Hematopoietic multipotent progenitor cell treated with erythropoietin and hydrocortisone succinate and interleukin-3 and kit ligand, for 17 days (in vitro differentiated cells): ENCODE data around the gene ZP3.
"Not testable (repeated sequence)": the region's sequence is repeated elsewhere in the genome, so short reads cannot be mapped to it uniquely, and the experiment has no call there.

Experiments
- DNase-seq: peaks from one replicate; pipeline ENCODE4 v3.0.0-alpha.2; 2015; ENCODE audit warnings: low spot score

Gene ZP3

DNA sequence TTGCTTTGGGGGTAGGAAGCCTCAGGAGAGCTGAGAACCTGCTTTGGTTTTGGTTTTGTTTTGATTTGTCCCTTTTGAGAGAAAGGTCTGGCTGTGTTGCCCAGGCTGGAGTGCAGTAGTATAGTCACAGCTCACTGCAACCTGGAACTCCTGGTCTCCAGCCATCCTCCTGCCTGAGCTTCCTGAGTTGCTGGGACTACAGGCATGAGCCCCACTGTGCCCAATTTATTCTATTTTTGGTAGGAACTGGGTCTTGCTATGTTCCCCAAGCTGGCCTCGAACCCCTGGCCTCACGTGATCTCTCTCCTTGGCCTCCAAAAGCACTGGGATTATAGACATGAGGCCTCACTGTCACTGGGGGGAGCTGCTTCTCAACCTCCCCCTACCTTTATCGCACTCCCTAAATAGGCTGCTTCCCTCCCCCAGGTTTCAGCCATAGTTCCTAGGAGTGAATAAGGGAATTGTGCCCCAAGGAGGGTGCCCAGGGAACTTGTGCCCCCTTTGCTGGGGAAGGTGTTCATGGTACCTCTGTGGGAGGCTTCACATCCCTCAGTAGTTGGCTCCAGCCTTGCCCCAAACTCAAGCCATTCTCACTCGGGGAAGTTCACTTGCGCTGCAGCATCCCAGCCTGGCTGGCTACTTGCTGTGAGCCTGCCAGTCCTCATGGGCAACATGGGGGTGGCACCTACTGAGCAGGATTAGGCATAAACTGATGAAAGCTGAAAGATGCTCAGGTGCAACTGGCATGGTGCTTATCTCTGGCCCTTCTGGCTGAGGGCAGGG lies 18.1 kb downstream of the ZP3 start:
- DNase-seq, result not testable (repeated sequence)

DNA sequence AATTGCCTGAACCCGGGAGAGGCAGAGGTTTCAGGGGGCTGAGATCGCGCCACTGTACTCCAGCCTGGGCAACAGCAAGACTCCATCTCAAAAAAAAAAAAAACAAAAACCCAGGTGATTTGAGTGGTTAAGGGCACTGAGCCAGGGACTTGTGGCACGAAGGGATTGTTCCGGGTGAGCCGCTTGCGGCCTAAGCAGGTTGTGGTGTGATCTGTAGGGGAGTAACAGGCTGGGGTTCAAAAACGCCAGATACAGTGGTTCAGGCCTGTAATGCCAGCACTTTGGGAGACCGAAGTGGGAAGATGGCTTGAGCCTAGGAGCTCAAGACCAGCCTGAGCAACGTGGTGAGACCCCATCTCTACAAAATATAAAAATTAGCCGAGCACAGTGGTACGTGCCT lies 19.1 kb downstream of the ZP3 start:
- DNase-seq, result not testable (repeated sequence)

DNA sequence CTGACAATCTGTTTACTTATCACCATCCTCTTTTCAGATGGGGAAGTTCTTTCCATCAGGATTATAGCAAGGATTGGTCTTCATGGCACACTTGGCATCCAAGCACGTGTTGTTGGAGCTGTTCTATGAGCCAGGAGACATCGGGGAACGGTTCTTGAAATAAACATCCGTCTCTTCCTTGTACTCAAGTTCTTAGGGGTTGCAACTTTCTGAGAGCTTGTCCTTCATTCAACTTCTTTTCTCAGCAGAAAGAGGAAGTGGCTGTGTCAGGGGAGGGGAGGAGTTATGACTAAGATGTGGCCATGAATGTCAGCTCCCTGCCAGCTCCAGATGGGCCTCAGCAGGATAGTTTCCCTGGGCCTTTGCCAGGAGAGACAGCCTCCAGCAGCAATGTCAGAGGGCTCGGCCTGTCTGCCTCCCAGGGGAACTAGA lies 20.8 kb downstream of the ZP3 start:
- DNase-seq, result not testable (repeated sequence)

DNA sequence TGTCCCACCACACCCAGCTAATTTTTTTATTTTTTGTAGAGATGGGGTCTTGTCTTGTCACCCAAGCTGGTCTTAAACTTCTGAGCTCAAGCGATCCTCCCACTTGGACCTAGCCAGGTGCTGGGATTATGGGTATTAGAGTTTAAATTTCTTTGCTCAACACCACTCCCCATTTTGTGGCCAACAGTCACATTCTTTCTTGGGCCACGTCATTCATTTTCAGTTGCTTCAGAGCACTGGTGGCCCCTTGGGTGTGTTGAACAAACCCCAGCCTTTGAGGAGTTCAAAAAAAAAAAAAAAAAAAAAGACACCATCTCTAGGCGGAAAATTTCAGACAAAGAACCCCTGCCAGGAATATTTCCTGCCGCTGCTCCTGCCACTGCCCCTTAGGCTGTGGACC lies 32.3 kb downstream of the ZP3 start:
- not testable (repeated sequence) for DNase-seq

DNA sequence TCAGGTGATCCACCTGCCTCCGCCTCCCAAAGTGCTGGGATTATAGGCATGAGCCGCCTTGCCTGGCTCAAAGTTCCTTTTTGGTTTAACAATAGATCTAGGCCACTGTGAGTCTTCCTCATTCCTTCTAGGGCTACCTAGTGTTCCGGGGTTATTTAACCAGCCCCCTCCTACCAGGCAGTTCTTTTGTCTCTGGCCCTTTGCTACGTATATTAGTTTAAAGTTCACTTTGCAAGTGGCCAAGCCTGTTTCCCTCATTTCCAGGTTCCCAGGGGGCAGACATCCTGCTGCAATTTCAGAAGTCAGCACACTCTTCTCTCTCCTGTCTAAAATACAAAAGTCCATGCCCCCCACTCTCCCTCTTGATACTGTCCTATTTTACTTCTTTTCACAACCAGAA lies 33.8 kb downstream of the ZP3 start:
- DNase-seq, result not testable (repeated sequence)

DNA sequence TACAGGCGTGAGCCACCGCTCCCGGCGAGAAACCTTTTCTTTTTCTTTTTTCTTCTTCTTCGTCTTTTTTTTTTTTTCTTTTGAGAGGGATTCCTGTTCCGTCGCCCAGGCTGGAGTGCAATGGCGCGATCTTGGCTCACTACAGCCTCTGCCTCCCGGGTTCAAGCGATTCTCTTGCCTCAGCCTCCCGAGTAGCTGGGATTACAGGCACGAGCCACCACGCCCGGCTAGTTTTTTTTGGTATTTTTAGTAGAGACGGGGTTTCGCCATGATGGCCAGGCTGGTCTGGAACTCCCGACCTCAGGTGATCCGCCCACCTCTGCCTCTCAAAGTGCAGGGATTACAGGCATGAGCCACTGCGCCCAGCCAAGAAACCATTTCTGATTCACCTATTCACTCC lies 36.0 kb downstream of the ZP3 start:
- DNase-seq, result not testable (repeated sequence)

DNA sequence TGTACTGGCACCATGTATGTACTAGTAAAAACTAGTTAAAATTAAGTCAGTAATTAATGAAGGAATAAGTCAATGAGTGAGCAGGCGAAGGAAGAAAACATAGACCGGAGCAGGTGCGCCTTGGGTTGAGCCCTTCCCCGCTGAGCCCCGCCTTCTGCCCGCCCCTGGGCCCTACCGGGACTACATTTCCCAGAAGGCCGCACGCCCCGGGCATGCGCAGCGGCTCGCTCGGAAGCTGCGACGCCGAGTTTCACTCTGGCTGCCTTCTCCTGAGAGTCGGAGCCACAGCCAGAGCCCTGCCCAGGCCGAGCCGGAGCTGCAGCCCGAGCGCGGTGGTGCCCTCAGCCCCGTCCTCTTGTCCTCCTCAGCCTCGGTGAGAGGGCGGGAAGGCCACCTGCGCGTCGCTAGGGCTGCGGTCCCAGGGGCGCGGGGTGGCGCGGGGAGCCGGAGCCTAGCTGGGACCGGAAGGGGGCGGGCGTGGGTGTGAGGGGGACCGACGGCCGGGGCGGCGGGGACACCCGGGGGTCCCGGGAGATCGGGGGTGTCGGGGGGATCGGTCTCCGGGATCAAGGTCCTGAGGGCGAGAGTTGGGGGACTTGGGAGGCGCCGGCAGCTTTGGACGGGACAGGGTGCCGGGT lies 36.8 kb downstream of the ZP3 start, which contains the start of gene DTX2:
DTX2 (plus strand) TSS at position 246 of the 638 bp plus-strand sequence. CDS start 18,801 bp downstream, outside the sequence.
- DNase-seq, result not testable (repeated sequence)

DNA sequence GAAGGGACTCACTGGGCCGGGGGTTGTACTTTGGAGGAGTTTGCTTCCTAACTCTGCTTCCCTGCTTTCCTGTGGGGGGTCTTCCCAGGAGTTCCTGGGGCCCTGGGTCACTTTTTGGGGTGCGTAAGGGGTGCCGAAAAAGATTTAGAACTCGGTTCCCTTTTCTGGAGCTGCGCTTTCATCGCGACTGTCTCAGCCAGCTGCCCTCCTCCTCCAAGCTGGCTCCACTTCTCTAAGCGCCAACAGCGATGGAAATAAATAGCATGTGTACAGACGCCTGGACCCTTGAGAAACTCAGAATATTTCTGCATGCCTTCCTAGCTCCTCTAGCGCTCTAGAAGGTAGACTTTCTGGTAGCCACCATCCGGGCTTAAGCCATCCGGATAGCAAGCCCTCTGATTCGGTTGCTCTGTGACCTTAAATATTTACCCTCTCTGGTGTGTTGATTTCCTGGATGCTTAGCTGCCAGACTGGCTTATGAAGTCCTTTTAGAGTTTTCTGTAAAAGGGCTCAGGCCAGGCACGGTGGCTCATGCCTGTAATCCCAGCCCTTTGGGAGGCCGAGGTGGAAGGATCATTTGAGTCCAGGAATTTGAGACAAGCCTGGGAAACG lies 37.6 kb downstream of the ZP3 start:
- not testable (repeated sequence) for DNase-seq

DNA sequence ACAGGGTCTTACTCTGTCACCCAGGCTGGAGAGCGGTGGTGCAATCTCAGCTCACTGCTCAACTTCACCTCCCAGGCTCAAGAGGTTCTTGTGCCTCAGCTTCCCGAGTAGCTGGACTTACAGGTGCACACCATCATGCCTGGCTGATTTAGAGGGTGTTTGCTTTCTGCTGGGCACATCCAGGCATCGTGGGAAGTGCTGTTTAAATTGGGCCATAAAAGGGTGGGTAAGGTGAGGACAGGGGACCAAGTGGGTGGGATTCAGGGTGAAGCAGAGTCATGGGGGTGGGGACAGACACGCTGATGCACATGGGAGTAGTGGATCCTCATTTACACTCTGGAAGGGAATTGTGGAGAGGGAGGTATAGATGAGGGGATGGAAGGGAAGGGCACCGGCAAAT lies 40.2 kb downstream of the ZP3 start:
- DNase-seq, result not testable (repeated sequence)

DNA sequence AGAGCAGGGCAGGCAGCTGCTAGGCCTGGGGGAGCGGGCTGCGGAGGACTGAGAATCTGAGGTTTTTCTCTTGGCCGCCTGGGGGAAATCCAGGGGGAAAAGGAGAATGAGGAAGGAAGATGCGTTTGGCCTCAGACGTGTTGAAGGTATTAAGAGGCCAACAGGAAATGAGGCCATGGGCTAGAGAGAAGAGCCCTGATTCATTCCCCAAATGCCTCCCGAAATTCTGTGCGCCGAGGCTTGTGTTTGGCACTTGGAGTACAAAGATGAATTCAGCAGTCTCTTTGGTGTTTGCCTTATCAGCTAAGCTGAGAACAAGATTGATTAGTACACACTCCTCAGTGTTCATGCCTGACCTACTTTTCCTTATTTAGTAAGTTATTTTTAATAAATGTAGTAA lies 41.2 kb downstream of the ZP3 start:
- DNase-seq, result not testable (repeated sequence)

DNA sequence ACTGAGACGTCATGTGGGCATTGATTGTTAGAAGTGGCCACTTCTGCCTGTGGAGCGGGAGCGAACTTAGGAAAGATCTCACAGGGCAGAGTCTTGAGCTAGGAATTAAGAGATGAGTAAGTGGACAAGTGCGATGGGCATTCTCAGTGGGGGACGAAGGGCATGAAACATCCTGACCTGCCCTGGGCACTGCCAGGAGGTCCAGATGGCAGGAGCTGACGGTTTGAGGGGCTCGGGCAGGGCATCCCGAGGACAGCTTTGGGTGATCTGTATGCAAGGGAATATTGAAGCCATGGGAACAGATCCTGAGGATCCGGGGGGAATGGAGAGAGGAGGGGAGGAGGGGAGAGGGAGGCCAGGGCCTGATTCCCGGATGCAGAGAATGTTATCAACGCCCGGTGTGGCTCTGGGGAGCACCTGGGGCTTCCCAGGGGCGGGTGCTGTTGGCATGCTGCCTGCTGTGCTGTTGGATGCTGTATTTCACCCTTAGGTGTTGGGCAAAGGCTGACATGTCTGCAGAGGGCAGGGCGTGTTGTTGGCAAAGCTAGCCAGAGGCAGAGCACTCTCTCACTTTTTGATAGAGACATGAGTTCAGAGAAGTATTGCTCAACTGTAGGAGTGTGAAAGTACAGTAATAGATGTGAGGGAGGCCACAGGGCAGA lies 43.1 kb downstream of the ZP3 start:
- DNase-seq, result not testable (repeated sequence)

DNA sequence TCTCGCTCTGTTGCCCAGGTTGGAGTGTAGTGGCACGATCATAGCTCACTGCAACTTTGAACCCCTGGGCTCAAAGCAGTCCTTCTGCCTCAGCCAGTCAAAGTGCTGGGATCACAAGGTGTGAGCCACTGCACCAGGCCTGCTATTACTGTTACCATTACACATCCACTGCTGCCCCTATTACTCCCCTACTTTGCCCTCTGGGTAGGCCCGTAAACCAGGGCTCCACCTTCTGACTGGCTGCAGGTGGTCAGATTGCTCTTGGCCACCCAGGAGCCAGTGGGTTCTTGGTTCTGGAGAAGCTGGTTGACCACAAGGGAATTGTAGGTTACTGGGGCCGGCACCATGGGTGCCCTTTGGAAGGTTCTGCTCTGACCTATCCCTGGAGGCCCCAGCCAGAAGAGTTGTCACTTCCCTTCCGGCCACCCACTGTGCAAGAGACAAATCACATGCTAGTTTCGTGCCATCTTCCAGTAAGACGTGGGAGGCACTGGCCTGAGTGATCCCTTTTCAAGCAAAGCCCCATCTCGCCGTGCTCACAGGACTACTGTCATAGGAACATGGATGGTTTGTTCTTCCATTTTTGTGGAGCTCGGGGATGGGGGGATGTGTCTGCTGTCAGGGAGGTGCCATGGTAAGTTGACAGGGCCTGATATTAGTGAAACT lies 46.9 kb downstream of the ZP3 start:
- DNase-seq, result not testable (repeated sequence)

DNA sequence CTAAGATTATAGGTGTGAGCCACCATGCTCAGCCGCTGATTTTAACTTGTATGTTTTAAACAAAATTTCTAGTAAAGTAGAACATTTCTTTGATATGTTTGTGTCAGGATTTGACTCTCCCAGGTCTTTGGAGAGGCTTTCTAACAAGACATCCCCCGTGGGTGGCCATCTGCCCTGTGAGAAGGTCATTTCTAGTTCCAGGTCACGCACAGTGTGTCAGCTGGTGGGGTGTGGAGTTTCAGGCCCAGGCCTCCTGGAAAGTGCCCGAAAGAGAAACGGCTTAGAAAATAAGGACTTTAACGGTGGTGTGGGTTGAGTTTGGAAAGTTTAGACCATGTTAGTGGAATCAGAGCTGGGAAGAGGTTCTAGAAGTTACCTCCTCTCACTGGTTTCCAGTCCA lies 48.3 kb downstream of the ZP3 start:
- DNase-seq, result not testable (repeated sequence)

DNA sequence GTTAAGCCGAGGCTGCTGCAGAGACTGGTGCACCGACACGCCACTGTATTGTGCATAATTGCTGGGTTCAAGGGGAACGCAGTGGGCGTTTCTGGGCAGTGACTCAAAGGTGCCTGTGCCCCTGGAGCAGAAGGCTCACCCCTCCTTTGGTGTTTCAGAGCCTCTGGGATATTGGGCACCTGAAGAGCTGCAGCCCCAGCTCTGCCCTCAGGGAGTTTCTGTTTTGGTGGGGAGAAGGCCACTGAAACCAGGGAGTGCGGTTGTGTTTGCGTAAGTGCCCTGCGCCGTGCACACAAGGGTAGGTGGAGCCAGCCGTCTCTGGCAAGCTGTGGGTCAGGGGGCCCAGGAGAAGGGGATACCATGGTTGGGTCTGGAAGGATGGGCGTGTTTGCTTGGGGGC lies 51.5 kb downstream of the ZP3 start:
- DNase-seq, result not testable (repeated sequence)

DNA sequence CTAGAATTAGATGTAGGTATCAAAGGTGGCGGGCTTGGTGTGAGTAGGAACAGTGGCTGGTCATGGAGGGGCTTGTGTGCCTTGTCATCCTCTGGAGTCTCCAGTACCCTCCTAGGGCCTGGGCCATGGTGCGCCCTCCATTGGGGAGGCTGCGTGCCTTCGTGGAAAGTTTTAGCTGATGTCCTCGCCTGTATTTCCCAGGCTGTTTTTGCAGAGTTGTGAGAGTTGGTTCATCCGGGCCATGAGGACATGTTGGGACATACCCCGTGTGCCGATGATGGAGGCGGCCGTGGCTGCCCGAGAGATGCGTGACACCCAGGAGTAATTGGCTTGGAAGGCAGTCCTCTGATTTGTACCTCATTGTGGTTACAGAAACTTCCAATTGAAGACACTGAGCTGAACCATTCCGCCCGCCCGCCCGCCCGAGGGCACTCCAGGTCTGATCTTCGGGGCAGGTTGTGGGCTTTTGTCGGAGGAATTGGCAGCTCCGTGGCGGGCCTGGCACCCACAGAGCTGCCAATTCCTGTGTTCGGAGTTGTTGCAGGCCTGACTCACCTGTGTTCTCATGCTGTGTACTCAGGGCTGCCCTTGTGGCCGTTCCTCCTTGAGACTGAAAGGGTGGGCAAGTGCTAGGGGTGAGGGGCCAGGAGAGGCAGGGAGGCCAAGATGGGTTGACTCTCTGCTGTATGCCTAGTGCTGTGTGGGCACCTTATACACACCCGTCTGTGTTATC lies 52.2 kb downstream of the ZP3 start:
- not testable (repeated sequence) for DNase-seq

DNA sequence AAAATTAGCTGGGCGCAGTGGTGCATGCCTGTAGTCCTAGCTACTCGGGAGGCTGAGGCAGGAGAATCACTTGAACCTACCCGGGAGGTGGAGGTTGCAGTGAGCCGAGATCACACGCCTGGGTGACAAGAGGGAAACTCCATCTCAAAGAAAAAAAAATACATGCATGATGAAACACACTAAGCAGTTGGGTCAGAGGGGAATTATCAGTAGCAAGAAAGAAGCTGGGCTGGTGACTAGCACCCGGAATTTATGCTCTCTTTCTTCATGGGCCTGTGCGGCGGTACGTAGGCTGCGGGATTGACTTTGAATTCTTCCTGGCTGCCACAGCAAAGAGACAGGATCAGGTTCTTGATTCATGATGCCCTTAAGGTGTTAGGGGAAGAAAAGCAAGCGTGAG lies 54.9 kb downstream of the ZP3 start:
- DNase-seq, result not testable (repeated sequence)

DNA sequence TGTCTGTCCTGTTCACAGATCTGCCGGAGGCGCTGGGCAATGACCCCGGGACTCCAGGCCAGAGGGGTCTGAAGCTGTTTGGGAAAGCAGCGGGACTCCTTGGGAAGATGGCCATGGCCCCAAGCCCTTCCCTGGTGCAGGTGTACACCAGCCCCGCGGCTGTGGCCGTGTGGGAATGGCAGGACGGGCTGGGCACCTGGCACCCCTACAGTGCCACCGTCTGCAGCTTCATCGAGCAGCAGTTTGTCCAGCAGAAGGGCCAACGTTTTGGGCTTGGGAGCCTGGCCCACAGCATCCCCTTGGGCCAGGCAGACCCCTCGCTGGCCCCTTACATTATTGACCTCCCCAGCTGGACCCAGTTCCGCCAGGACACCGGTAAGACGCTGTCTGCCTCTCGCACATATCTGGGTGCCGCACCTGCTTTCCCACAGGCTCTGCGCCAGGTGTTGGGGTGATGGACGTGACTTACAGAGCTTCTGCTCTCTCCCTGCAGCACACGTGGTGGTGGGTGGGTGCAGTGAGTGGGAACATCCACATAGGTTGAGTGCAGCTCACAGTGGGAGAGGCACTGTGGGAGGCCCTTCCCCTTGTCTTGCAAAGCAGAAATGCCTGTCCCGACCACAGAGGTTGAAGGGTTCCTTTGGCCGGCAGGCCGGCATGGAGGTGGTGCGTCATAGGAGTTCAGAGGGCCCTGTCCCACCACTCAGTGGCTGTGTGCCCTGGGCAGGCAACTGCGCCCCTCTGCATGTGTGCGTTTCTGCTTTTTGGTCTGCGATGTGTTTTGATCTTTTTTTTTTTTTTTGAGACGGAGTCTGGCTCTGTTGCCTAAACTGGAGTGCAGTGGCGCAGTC lies 55.9 kb downstream of the ZP3 start:
- not testable (repeated sequence) for DNase-seq

DNA sequence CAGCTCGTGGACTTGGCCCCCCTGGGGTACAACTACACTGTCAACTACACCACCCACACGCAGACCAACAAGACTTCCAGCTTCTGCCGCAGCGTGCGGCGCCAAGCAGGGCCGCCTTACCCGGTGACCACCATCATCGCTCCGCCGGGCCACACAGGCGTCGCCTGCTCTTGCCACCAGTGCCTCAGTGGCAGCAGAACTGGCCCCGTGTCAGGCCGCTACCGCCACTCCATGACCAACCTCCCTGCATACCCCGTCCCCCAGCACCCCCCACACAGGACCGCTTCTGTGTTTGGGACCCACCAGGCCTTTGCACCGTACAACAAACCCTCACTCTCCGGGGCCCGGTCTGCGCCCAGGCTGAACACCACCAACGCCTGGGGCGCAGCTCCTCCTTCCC lies 57.9 kb downstream of the ZP3 start:
- not testable (repeated sequence) for DNase-seq

DNA sequence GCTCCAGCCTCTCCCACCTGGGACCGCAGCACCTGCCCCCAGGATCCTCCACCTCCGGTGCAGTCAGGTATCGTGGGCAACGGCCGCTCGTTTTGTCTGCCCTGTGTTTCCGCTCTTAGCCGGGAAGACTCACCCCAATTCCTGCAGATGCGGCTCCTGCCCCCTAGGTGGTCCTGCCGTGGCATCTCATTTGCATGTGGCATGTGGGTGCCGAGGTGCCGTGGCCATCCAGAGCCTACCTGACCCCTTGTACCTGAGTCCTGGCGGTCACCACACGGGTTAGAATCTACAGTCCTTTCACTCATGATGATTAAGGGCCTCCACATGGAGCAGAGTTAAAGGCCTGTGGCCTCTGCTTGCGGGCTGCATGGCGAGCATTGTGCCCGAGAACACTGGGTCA lies 58.3 kb downstream of the ZP3 start:
- not testable (repeated sequence) for DNase-seq

DNA sequence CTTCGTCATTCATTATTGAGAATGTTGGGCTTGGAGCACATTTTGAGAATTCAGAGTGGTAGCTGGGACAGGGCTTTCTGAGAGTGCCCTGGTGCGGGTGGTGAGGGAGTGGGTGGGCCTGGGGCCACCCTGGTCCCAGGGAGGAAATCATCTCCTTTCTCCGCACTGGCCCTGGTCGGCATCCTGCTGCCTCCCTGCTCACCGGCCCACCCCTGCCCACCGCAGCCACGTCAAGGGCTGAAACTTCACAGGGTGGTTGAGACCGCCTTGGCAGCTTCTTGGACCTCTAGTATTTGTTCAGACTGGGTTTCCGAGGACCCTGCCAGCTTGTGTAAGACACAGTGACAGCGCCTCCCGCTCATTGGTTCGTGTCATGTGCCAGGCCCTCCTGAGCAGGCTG lies 59.7 kb downstream of the ZP3 start:
- not testable (repeated sequence) for DNase-seq
